OCI-LY3 (cell line): ENCODE measurements around the gene DHFR.
A peak's percentile ranks its signal among the peaks of the same experiment; 100 is the strongest.

Experiments
- H2AFZ ChIP-seq: fragments of 200-600, 300-600 bp; shearing (Covaris generic); 2 replicates; pipeline ENCODE4 v1.6.0; 2014; ENCODE audit warnings: antibody characterized with exemption, low read depth, low read length
- H3K27ac ChIP-seq: fragments of 200-600, 300-600 bp; sonication (generic); 2 replicates; pipeline ENCODE4 v1.5.1; 2014; ENCODE audit warnings: mild to moderate bottlenecking, low read length, moderate library complexity, mixed read lengths
- H3K27me3 ChIP-seq: fragments of 200-600, 300-600 bp; sonication (generic); 2 replicates; pipeline ENCODE4 v1.6.1; 2014; ENCODE audit warnings: low read depth, low read length, mixed read lengths
- H3K36me3 ChIP-seq: fragments of 200-600, 300-600 bp; sonication (generic); replicated peaks from 2 replicates; pipeline ENCODE3; 2014; ENCODE audit warnings: low read depth, low read length, mixed read lengths
- H3K4me1 ChIP-seq: fragments of 300-600, 200-600 bp; sonication (generic); 2 replicates; pipeline ENCODE4 v1.6.1; 2014; ENCODE audit warnings: low read length, mixed read lengths
- H3K4me2 ChIP-seq: fragments of 200-600, 300-600 bp; sonication (generic); 2 replicates; pipeline ENCODE4 v1.6.1; 2014; ENCODE audit warnings: low read length, mixed read lengths
- H3K4me3 ChIP-seq: fragments of 300-600, 200-600 bp; sonication (generic); 2 replicates; pipeline ENCODE4 v1.5.1; 2014; ENCODE audit warnings: antibody characterized with exemption, mild to moderate bottlenecking, low read length, moderate library complexity
- H3K79me2 ChIP-seq: fragments of 300-600, 200-600 bp; shearing (Covaris generic); 2 replicates; pipeline ENCODE4 v1.6.1; 2014; ENCODE audit warnings: mild to moderate bottlenecking, low read length, mixed read lengths
- H3K9ac ChIP-seq: fragments of 300-600, 200-600 bp; shearing (Covaris generic); 2 replicates; pipeline ENCODE4 v1.6.0; 2014; ENCODE audit warnings: mild to moderate bottlenecking, low read length, moderate library complexity
- H3K9me3 ChIP-seq: fragments of 200-600, 300-600 bp; shearing (Covaris generic); 2 replicates; pipeline ENCODE4 v1.6.1; 2014; ENCODE audit warnings: low read length, mixed read lengths; ENCODE audit not compliant: insufficient read depth
- H4K20me1 ChIP-seq: fragments of 200-600, 300-600 bp; sonication (generic); 2 replicates; pipeline ENCODE4 v1.6.1; 2016; ENCODE audit warnings: low read length, mixed read lengths; ENCODE audit not compliant: insufficient read depth
- EZH2phosphoT487 ChIP-seq: fragments of 200-600 bp; shearing (Covaris generic); IDR thresholded peaks from 2 replicates; pipeline ENCODE4 v1.6.1; 2018; ENCODE audit warnings: antibody characterized with exemption, mixed run types, low read depth
- TF ChIP-seq, protein P1 (sequence below): fragments of 200-600, 300-600 bp; sonication (generic); IDR thresholded peaks from 2 replicates; pipeline ENCODE4 v1.5.1; 2014; ENCODE audit warnings: antibody characterized with exemption, low read length, low read depth

DHFR gene

DNA sequence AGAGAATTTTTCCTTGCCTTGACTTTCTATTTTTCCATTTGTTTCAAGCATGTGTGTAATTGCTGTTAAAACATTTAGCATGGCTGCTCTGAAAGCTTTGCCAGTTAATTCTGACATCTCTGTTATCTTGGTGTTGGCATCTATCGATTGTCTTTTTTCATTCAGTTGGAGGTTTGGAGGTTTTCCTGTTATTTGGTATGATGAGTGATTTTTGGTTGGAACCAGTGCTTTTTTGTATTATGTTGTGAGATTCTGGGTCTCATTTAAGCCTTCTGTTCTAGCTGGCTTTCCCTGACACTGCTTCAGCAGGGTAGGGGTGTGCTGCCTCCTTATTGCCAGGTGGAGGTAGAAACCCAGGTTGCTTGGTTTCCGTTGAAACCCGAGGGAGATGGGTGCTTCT lies 40.9 kb upstream of the DHFR start:
- no peak overlapping the region for H3K27ac ChIP-seq
- no peak for TF ChIP-seq EZH2phosphoT487
- TF ChIP-seq, protein P1, sequence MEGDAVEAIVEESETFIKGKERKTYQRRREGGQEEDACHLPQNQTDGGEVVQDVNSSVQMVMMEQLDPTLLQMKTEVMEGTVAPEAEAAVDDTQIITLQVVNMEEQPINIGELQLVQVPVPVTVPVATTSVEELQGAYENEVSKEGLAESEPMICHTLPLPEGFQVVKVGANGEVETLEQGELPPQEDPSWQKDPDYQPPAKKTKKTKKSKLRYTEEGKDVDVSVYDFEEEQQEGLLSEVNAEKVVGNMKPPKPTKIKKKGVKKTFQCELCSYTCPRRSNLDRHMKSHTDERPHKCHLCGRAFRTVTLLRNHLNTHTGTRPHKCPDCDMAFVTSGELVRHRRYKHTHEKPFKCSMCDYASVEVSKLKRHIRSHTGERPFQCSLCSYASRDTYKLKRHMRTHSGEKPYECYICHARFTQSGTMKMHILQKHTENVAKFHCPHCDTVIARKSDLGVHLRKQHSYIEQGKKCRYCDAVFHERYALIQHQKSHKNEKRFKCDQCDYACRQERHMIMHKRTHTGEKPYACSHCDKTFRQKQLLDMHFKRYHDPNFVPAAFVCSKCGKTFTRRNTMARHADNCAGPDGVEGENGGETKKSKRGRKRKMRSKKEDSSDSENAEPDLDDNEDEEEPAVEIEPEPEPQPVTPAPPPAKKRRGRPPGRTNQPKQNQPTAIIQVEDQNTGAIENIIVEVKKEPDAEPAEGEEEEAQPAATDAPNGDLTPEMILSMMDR, result no peak

DNA sequence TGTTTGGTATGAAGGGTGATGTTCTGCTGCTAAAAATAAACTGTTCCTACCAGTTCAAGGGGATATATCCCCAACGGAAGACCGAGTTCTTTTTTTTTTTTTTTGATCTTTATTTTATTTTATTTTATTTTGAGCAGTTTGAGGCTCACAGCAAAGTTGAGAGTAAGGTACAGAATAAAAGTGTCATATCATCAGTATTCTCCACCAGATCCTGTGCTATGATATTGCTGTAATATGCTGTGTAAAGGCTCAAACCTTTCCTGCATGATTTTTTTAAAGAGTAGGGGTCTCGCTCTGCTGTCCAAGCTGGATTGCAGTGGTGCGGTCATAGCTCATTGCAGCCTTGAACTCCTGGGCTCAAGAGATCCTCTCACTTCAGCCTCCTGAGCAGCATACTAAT lies 34.8 kb upstream of the DHFR start:
- no peak overlapping the region for H3K27ac ChIP-seq
- H4K20me1 ChIP-seq, result 0 out of 2 replicates have a peak, but pooled peaks cover 3% of the 10 kb centered on the region
- no peaks in the 10 kb centered on the region for H3K79me2 ChIP-seq
- H3K36me3 ChIP-seq, result no peaks in the 10 kb centered on the region
- peaks cover 10% of the 10 kb centered on the region for H3K4me1 ChIP-seq
- H3K9me3 ChIP-seq, result no peaks in the 10 kb centered on the region
- no peak overlapping the region for H3K4me3 ChIP-seq
- H2AFZ ChIP-seq, result no peak overlapping the region
- TF ChIP-seq, protein P1, result no peak
- TF ChIP-seq EZH2phosphoT487, result no peak
- no peak overlapping the region for H3K9ac ChIP-seq
- H3K4me2 ChIP-seq, result no peak overlapping the region
- H3K27me3 ChIP-seq, result no peaks in the 10 kb centered on the region

More for the DNA sequence above, 40.9 kb upstream of the DHFR start:
- H3K9ac ChIP-seq, result no peak overlapping the region
- no peaks in the 10 kb centered on the region for H3K79me2 ChIP-seq
- no peaks in the 10 kb centered on the region for H3K36me3 ChIP-seq
- no peaks in the 10 kb centered on the region for H3K9me3 ChIP-seq
- H4K20me1 ChIP-seq, result no peaks in the 10 kb centered on the region
- no peaks in the 10 kb centered on the region for H3K27me3 ChIP-seq
- H3K4me1 ChIP-seq, result no peaks in the 10 kb centered on the region
- H3K4me2 ChIP-seq, result no peak overlapping the region
- H3K4me3 ChIP-seq, result no peak overlapping the region
- no peak overlapping the region for H2AFZ ChIP-seq

- Histone ChIP-seq H2AFZ (no peak overlapping the region), H3K27me3 (no peaks in the 10 kb centered on the region), H3K36me3 (no peaks in the 10 kb centered on the region), H3K79me2 (no peaks in the 10 kb centered on the region), H3K27ac (no peak overlapping the region), H3K9me3 (no peaks in the 10 kb centered on the region), H3K9ac (no peak overlapping the region), H4K20me1 (0 out of 2 replicates have a peak, but pooled peaks cover 3% of the 10 kb centered on the region), H3K4me2 (no peak overlapping the region), H3K4me1 (peaks cover 10% of the 10 kb centered on the region), H3K4me3 (no peak overlapping the region)
- TF ChIP-seq, protein P1, result no peak
- no peak for TF ChIP-seq EZH2phosphoT487
Measured at GRCh38 chr5:80688648-80689420, 34.1 kb upstream of the DHFR start.

- H3K79me2 ChIP-seq, result no peaks in the 10 kb centered on the region
- no peak for TF ChIP-seq EZH2phosphoT487
- TF ChIP-seq, protein P1, result peak; percentile 28; the same call in 1 of the 2 replicates
- H3K9me3 ChIP-seq, result no peaks in the 10 kb centered on the region
- H3K4me3 ChIP-seq, result no peak overlapping the region
- H4K20me1 ChIP-seq, result 0 out of 2 replicates have a peak, but pooled peaks cover 3% of the 10 kb centered on the region
- H3K4me1 ChIP-seq, result peaks cover 10% of the 10 kb centered on the region
- H3K9ac ChIP-seq, result no peak overlapping the region
- H2AFZ ChIP-seq, result no peak overlapping the region
- H3K4me2 ChIP-seq, result no peak overlapping the region
- peaks cover 3% of the 10 kb centered on the region for H3K36me3 ChIP-seq
- no peak overlapping the region for H3K27ac ChIP-seq
- no peaks in the 10 kb centered on the region for H3K27me3 ChIP-seq
Measured at GRCh38 chr5:80686757-80687156, 32.0 kb upstream of the DHFR start.
